HepG2 (cell line): Measurements from ENCODE around the gene MYO5B. TPM values are rescaled to one million over a fixed set of nuclear protein-coding genes. Genes with fewer than 3 reads are reported as not detected.

Experiments
- CBX1 ChIP-seq: IDR thresholded peaks from one replicate; pipeline ENCODE4 v1.6.1; 2016; ENCODE audit warnings: antibody characterized with exemption, low read depth
- FOXA3 ChIP-seq: IDR thresholded peaks from 2 replicates; pipeline ENCODE4 v1.6.1; 2016; ENCODE audit warnings: missing genetic modification reagents, missing compliant biosample characterization
- FOXO1 ChIP-seq: sonication (generic); formaldehyde crosslinking; IDR thresholded peaks from 2 replicates; pipeline ENCODE4 v1.4.0; 2020; ENCODE audit warnings: missing genetic modification reagents
- HDAC6 ChIP-seq: fragments of 200-600 bp; sonication (generic); IDR thresholded peaks from 2 replicates; pipeline ENCODE4 v1.7.0; 2017; ENCODE audit warnings: mild to moderate bottlenecking, antibody characterized with exemption, low read length, low read depth
- HNRNPLL ChIP-seq: fragments of 200-400 bp; formaldehyde crosslinking; IDR thresholded peaks from 2 replicates; pipeline ENCODE4 v1.6.1; 2017; ENCODE audit warnings: mild to moderate bottlenecking, low read depth, low read length; ENCODE audit not compliant: poor library complexity, severe bottlenecking
- KDM1A ChIP-seq: IDR thresholded peaks from 2 replicates; pipeline ENCODE4 v1.6.1; 2016; ENCODE audit warnings: missing compliant biosample characterization
- KLF15 ChIP-seq: sonication (generic); formaldehyde crosslinking; IDR thresholded peaks from 2 replicates; pipeline ENCODE4 v1.8.1; 2023; ENCODE audit warnings: borderline replicate concordance, mild to moderate bottlenecking, inconsistent platforms, missing genetic modification reagents, mixed read lengths
- MZF1 ChIP-seq: sonication (generic); formaldehyde crosslinking; IDR thresholded peaks from 2 replicates; pipeline ENCODE4 v1.8.1; 2023; ENCODE audit warnings: mild to moderate bottlenecking, missing genetic modification reagents, borderline replicate concordance
- RAD21 ChIP-seq: fragments of 450-650 bp; formaldehyde crosslinking; IDR thresholded peaks from 2 replicates; pipeline ENCODE4 v1.5.0; 2020; ENCODE audit warnings: mild to moderate bottlenecking
- TEAD2 ChIP-seq: sonication (generic); formaldehyde crosslinking; IDR thresholded peaks from 2 replicates; pipeline ENCODE4 v1.9.0; 2021; ENCODE audit warnings: missing genetic modification reagents
- THRA ChIP-seq: sonication (generic); formaldehyde crosslinking; IDR thresholded peaks from 2 replicates; pipeline ENCODE4 v1.4.0; 2020; ENCODE audit warnings: missing genetic modification reagents, borderline replicate concordance
- UBTF ChIP-seq: sonication (generic); formaldehyde crosslinking; IDR thresholded peaks from 2 replicates; pipeline ENCODE4 v1.4.0; 2020; ENCODE audit warnings: mild to moderate bottlenecking, missing genetic modification reagents
- ZBTB42 ChIP-seq: sonication (generic); formaldehyde crosslinking; IDR thresholded peaks from 2 replicates; pipeline ENCODE4 v1.5.0; 2020; ENCODE audit warnings: mild to moderate bottlenecking, missing genetic modification reagents
- ZNF17 ChIP-seq: sonication (generic); formaldehyde crosslinking; IDR thresholded peaks from 2 replicates; pipeline ENCODE4 v1.5.0; 2020; ENCODE audit warnings: mild to moderate bottlenecking, missing genetic modification reagents
- ZNF34 ChIP-seq: sonication (generic); formaldehyde crosslinking; IDR thresholded peaks from 2 replicates; pipeline ENCODE4 v1.4.0; 2020; ENCODE audit warnings: mild to moderate bottlenecking, missing genetic modification reagents, borderline replicate concordance
- ZNF556 ChIP-seq: sonication (generic); formaldehyde crosslinking; IDR thresholded peaks from 2 replicates; pipeline ENCODE4 v1.4.0; 2020; ENCODE audit warnings: mild to moderate bottlenecking, missing genetic modification reagents, borderline replicate concordance
- ZNF562 ChIP-seq: sonication (generic); formaldehyde crosslinking; IDR thresholded peaks from 2 replicates; pipeline ENCODE4 v1.8.0; 2022; ENCODE audit warnings: missing genetic modification reagents, borderline replicate concordance
- ZNF574 ChIP-seq: sonication (generic); formaldehyde crosslinking; IDR thresholded peaks from 2 replicates; pipeline ENCODE4 v1.4.0; 2020; ENCODE audit warnings: missing genetic modification reagents
- ZNF589 ChIP-seq: sonication (generic); formaldehyde crosslinking; conservative IDR thresholded peaks from 2 replicates; pipeline ENCODE4 v1.8.0; 2022; ENCODE audit warnings: mild to moderate bottlenecking, moderate library complexity, missing genetic modification reagents
- ZSCAN25 ChIP-seq: sonication (generic); formaldehyde crosslinking; IDR thresholded peaks from 2 replicates; pipeline ENCODE4 v1.8.0; 2022; ENCODE audit warnings: mild to moderate bottlenecking, missing genetic modification reagents
- polyA plus RNA-seq, 8 experiments: library from polyadenylated mRNA; depleted of rRNA in 3 of 8; stranded (reverse) in 7 of 8; unstranded in 1 of 8; fragments of >200 nt; fragmentation: Illumina TruSeq in 4 of 8; extraction: Trizol in 4 of 8; gene quantifications; 2 replicates each; pipeline versions ENCODE4 v1.2.1 to v1.2.3, GENCODE V29; 2011 to 2016; ENCODE audit warnings: low read depth in 4 of 8, missing spikeins in 1 of 8, mixed read lengths in 1 of 8; ENCODE audit not compliant: insufficient read depth in 1 of 8
- total RNA-seq, 5 experiments: library from RNA; depleted of rRNA; stranded (reverse); fragments of >200 nt; fragmentation: Illumina TruSeq; extraction: Trizol; gene quantifications; 2 replicates each; pipeline ENCODE4 v1.2.3, GENCODE V29; 2016; ENCODE audit warnings: low read depth in 1 of 5
- TF ChIP-seq, protein P1 (sequence below): sonication (generic); formaldehyde crosslinking; IDR thresholded peaks from 2 replicates; pipeline ENCODE4 v1.4.0; 2020; ENCODE audit warnings: mild to moderate bottlenecking, low read depth, missing genetic modification reagents

MYO5B gene
- total and polyA plus RNA-seq, 2 of the 13 experiments (the other 11 are each of a cell fraction or from before 2014, with no cell fraction given) = 13.1 to 24.0 TPM

DNA sequence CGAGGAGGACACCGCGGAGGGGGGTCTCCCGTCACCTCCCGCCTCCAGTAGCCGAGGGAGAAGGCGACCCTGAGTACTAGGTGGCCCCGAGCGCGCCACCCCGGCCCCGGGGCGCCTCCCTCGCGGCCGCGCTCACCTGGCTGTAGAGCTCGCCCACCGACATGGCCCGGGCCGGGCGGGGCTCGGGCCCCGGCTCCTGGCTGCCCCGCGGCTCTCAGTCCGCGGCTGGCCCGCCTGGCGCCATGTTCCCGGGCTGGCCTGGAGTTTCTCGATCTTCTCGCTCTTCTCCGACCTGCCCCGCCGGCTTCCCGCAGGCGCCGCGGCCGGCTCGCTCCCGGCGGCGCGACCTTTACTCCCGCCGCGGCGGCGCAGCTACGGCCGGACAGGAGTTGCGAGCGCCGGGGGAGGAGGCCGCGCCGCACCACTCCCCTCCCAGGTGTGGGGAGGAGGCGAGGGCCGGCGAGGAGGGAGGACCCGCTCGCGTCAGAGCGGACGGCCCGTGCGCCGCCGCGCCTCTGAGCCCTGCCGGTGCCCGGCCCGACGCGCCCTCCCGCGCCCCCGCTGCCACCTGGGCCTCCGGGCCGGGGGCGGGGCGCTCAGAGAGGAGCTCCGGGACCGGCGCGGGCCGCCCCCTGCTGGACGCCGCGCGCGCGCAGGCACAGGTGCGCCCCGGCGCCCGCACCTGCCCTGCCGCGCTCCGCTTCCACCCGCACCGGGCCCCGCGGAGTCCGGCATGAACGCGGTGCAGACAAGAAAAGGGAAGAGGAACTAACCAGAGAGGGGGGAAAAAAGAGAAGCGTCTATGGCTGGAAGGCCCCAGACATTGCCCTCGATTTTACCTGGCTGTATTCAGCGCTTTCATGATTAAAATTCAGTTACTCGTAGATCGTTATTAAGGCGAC is at the start of gene MYO5B (continued):
- no peak for TF ChIP-seq FOXA3 (CRISPR knock-in tag)
- no peak for TF ChIP-seq ZNF17 (CRISPR knock-in tag)
- TF ChIP-seq CBX1 = no peak
- no peak for TF ChIP-seq FOXO1
- peak; percentile 89 for TF ChIP-seq UBTF (CRISPR knock-in tag)
- peak; percentile 51 for TF ChIP-seq ZNF574 (CRISPR knock-in tag)
- TF ChIP-seq, protein P1, sequence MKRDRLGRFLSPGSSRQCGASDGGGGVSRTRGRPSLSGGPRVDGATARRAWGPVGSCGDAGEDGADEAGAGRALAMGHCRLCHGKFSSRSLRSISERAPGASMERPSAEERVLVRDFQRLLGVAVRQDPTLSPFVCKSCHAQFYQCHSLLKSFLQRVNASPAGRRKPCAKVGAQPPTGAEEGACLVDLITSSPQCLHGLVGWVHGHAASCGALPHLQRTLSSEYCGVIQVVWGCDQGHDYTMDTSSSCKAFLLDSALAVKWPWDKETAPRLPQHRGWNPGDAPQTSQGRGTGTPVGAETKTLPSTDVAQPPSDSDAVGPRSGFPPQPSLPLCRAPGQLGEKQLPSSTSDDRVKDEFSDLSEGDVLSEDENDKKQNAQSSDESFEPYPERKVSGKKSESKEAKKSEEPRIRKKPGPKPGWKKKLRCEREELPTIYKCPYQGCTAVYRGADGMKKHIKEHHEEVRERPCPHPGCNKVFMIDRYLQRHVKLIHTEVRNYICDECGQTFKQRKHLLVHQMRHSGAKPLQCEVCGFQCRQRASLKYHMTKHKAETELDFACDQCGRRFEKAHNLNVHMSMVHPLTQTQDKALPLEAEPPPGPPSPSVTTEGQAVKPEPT (CRISPR knock-in tag) = peak; percentile 38; the same call in 1 of the 2 replicates
- no peak for TF ChIP-seq TEAD2 (CRISPR knock-in tag)
- TF ChIP-seq ZNF589 (CRISPR knock-in tag) = no peak
- 0 out of 2 replicates have a peak, but pooled peaks have one; percentile 42 for TF ChIP-seq ZNF556 (CRISPR knock-in tag)
- no peak for TF ChIP-seq KLF15 (CRISPR knock-in tag)
- TF ChIP-seq HNRNPLL = peak; percentile 76
- TF ChIP-seq ZSCAN25 (CRISPR knock-in tag) = peak; percentile 70; the same call in 1 of the 2 replicates
- no peak for TF ChIP-seq MZF1
- TF ChIP-seq RAD21 (CRISPR knock-in tag) = peak; percentile 96
- no peak for TF ChIP-seq ZBTB42 (CRISPR knock-in tag)
- TF ChIP-seq KDM1A (CRISPR knock-in tag) = no peak
- no peak for TF ChIP-seq HDAC6
- no peak for TF ChIP-seq ZNF562
- TF ChIP-seq THRA = no peak
- 0 out of 2 replicates have a peak, but pooled peaks have one; percentile 26 for TF ChIP-seq ZNF34
